A549 (cell line): Measurements from ENCODE around the gene GRM4. TPM values are rescaled to one million over a fixed set of nuclear protein-coding genes. Genes with fewer than 3 reads are reported as not detected.

Source experiments
- ATAC-seq, 2 experiments: fragments of 200-7000 bp in 1 of 2; fragments of >200 bp in 1 of 2; cut with Nextera tagmentation in 1 of 2; cut with Tn5 transposase in 1 of 2; 3 replicates each; pipeline versions ENCODE4 v1.8.0 to v1.9.1; 2018 to 2020; ENCODE audit warnings: mild to moderate bottlenecking in 1 of 2, moderate library complexity in 1 of 2
- CTCF ChIA-PET: fragments of 300-600 bp; sonication (Branson Sonifier 250); formaldehyde crosslinking; extraction: SDS; loops from one replicate; lab custom pipeline; 2021; ENCODE audit warnings: antibody characterized with exemption, inconsistent platforms; lab: Yijun Ruan, JAX
- POLR2A ChIA-PET: fragments of 350-600 bp; formaldehyde crosslinking; extraction: SDS; loops from one replicate; lab custom pipeline; 2021; ENCODE audit warnings: antibody characterized with exemption, inconsistent platforms; lab: Yijun Ruan, JAX
- DNase-seq, 2 experiments: peaks; one replicate each; pipeline versions ENCODE4 v3.0.0 to v3.0.0-alpha.2; 2011 to 2016; ENCODE audit warnings: low read depth in 1 of 2, low spot score in 1 of 2
- FAIRE-seq: peaks from 2 replicates; lab custom pipeline; 2011; peaks lifted over from hg19 to GRCh38; lab: Jason Lieb, UNC
- H3K27ac ChIP-seq, 2 experiments: fragments of >200 bp; sonication (Bioruptor Twin); formaldehyde crosslinking; 3 replicates each; pipeline ENCODE4 v1.5.1; 2016 to 2017
- H3K4me1 ChIP-seq: fragments of >200 bp; sonication (Bioruptor Twin); formaldehyde crosslinking; 3 replicates; pipeline ENCODE4 v1.6.1; 2016
- H3K4me2 ChIP-seq: fragments of >200 bp; sonication (Bioruptor Twin); formaldehyde crosslinking; 3 replicates; pipeline ENCODE4 v1.6.1; 2016
- H3K4me3 ChIP-seq: fragments of >200 bp; sonication (Bioruptor Twin); formaldehyde crosslinking; 3 replicates; pipeline ENCODE4 v1.5.1; 2016
- H3K9me3 ChIP-seq: fragments of >200 bp; sonication (Bioruptor Twin); formaldehyde crosslinking; 3 replicates; pipeline ENCODE4 v1.6.1; 2016
- CBX8 ChIP-seq: fragments of 200-600 bp; sonication (generic); IDR thresholded peaks from 2 replicates; pipeline ENCODE4 v1.6.1; 2016
- EHMT2 ChIP-seq: fragments of 200-600 bp; sonication (generic); IDR thresholded peaks from 2 replicates; pipeline ENCODE4 v1.6.1; 2016; ENCODE audit warnings: antibody characterized with exemption, low read depth, mild to moderate bottlenecking, moderate library complexity
- ELK1 ChIP-seq: fragments of 150-350 bp; IDR thresholded peaks from 2 replicates; pipeline ENCODE4 v1.6.1; 2014; ENCODE audit warnings: low read depth, mild to moderate bottlenecking, low read length
- ESRRA ChIP-seq: fragments of 150-350 bp; IDR thresholded peaks from 2 replicates; pipeline ENCODE4 v1.6.1; 2014; ENCODE audit warnings: mild to moderate bottlenecking, low read length, borderline replicate concordance
- FOSB ChIP-seq: fragments of 250-450 bp; sonication (Bioruptor Pico); IDR thresholded peaks from 2 replicates; pipeline ENCODE4 v1.5.0; 2020; ENCODE audit warnings: mild to moderate bottlenecking, moderate library complexity
- FOSL2 ChIP-seq, 2 experiments: fragments of 450-650 bp in 1 of 2; fragments of >200 bp in 1 of 2; sonication (Bioruptor Twin) in 1 of 2; formaldehyde crosslinking; IDR thresholded peaks; 2 replicates each; pipeline versions ENCODE4 v1.5.0 to v1.6.1; 2016 to 2020; ENCODE audit warnings: mild to moderate bottlenecking in 1 of 2, moderate library complexity in 1 of 2
- FOXS1 ChIP-seq: fragments of 250-450 bp; sonication (Bioruptor Pico); IDR thresholded peaks from 2 replicates; pipeline ENCODE4 v1.5.0; 2020; ENCODE audit warnings: mild to moderate bottlenecking, moderate library complexity
- GATA3 ChIP-seq: IDR thresholded peaks from 2 replicates; pipeline ENCODE4 v1.6.1; 2012; ENCODE audit warnings: borderline replicate concordance
- HEYL ChIP-seq: fragments of 250-450 bp; sonication (Bioruptor Pico); IDR thresholded peaks from 2 replicates; pipeline ENCODE4 v1.8.0; 2021; ENCODE audit warnings: mild to moderate bottlenecking, moderate library complexity
- HOXB13 ChIP-seq: fragments of 250-450 bp; sonication (Bioruptor Pico); IDR thresholded peaks from 2 replicates; pipeline ENCODE4 v1.5.0; 2020; ENCODE audit warnings: low read depth, mild to moderate bottlenecking, moderate library complexity
- HOXB5 ChIP-seq: fragments of 250-450 bp; sonication (Bioruptor Pico); IDR thresholded peaks from 2 replicates; pipeline ENCODE4 v1.5.0; 2020; ENCODE audit warnings: mild to moderate bottlenecking, moderate library complexity
- JUN ChIP-seq, 2 experiments: fragments of >200 bp; sonication (Bioruptor Twin); formaldehyde crosslinking; IDR thresholded peaks; 2 replicates in 1 of 2; 3 replicates in 1 of 2; pipeline ENCODE4 v1.6.1; 2016 to 2017
- JUNB ChIP-seq: fragments of >200 bp; sonication (Bioruptor Twin); formaldehyde crosslinking; IDR thresholded peaks from 2 replicates; pipeline ENCODE4 v1.6.1; 2016
- KDM5A ChIP-seq: fragments of 200-600 bp; sonication (generic); IDR thresholded peaks from 2 replicates; pipeline ENCODE4 v1.6.1; 2016; ENCODE audit warnings: antibody characterized with exemption, mild to moderate bottlenecking
- MAZ ChIP-seq: fragments of 150-350 bp; IDR thresholded peaks from 2 replicates; pipeline ENCODE4 v1.6.1; 2014; ENCODE audit warnings: antibody characterized with exemption, low read depth, low read length, borderline replicate concordance
- MYC ChIP-seq: IDR thresholded peaks from 2 replicates; pipeline ENCODE4 v1.6.1; 2012; ENCODE audit warnings: mild to moderate bottlenecking, inconsistent platforms, low read length, improper control_type of control experiment, borderline replicate concordance
- NFE2L2 ChIP-seq: fragments of 150-350 bp; conservative IDR thresholded peaks from 2 replicates; pipeline ENCODE4 v1.6.1; 2014; ENCODE audit warnings: low read length
- NR3C1 ChIP-seq: fragments of >200 bp; sonication (Bioruptor Twin); formaldehyde crosslinking; IDR thresholded peaks from 3 replicates; pipeline ENCODE4 v1.6.1; 2017
- POLR2A ChIP-seq: IDR thresholded peaks from 2 replicates; pipeline ENCODE4 v1.6.1; 2012; ENCODE audit warnings: mild to moderate bottlenecking, low read length
- RAD21 ChIP-seq, 2 experiments: fragments of >200 bp in 1 of 2; sonication (Bioruptor Twin) in 1 of 2; formaldehyde crosslinking in 1 of 2; IDR thresholded peaks in 1 of 2; conservative IDR thresholded peaks in 1 of 2; 2 replicates in 1 of 2; 3 replicates in 1 of 2; pipeline ENCODE4 v1.6.1; 2012 to 2018; ENCODE audit warnings: inconsistent platforms in 1 of 2
- RCOR1 ChIP-seq: fragments of 150-350 bp; IDR thresholded peaks from 2 replicates; pipeline ENCODE4 v1.6.1; 2014; ENCODE audit warnings: antibody characterized with exemption, low read length, low read depth
- RFX5 ChIP-seq: fragments of 450-650 bp; IDR thresholded peaks from 2 replicates; pipeline ENCODE4 v1.7.1; 2014; ENCODE audit warnings: antibody characterized with exemption, mild to moderate bottlenecking, moderate library complexity
- SMC3 ChIP-seq: fragments of >200 bp; sonication (Bioruptor Twin); formaldehyde crosslinking; IDR thresholded peaks from 3 replicates; pipeline ENCODE4 v1.6.1; 2018; ENCODE audit warnings: inconsistent platforms
- ZC3H11A ChIP-seq: fragments of 450-650 bp; IDR thresholded peaks from 2 replicates; pipeline ENCODE4 v1.6.1; 2014; ENCODE audit warnings: antibody characterized with exemption, mild to moderate bottlenecking
- ZNF302 ChIP-seq: fragments of 250-450 bp; sonication (Bioruptor Pico); IDR thresholded peaks from 2 replicates; pipeline ENCODE4 v1.9.0; 2021; ENCODE audit warnings: inconsistent platforms, mild to moderate bottlenecking, moderate library complexity
- WGBS: methylation state at CpG from one replicate; pipeline ENCODE4 v1.1.6; 2017; ENCODE audit errors: missing lambda C conversion rate; 5-methylcytosine and 5-hydroxymethylcytosine counted together
- polyA plus RNA-seq, 4 experiments: library from polyadenylated mRNA; depleted of rRNA in 3 of 4; stranded (reverse); fragments of >200 nt; fragmentation: RNase III in 1 of 4; extraction: RNeasy Plus Mini Kit Qiagen cat#74134 plus additional on column Dnase treatment in 1 of 4; gene quantifications; 2 replicates in 3 of 4; 3 replicates in 1 of 4; pipeline ENCODE4 v1.2.3, GENCODE V29; 2011 to 2017
- TF ChIP-seq, protein P1 (sequence below): fragments of 250-450 bp; sonication (Bioruptor Pico); IDR thresholded peaks from 2 replicates; pipeline ENCODE4 v1.5.0; 2020; ENCODE audit warnings: low read depth, mild to moderate bottlenecking, moderate library complexity
- TF ChIP-seq, protein P2 (sequence below): IDR thresholded peaks from 2 replicates; pipeline ENCODE4 v1.6.1; 2012
- TF ChIP-seq, protein P3 (sequence below): IDR thresholded peaks from 2 replicates; pipeline ENCODE4 v1.6.1; 2012; ENCODE audit warnings: low read depth, borderline replicate concordance

GRM4 gene
- polyA plus RNA-seq, 2 of the 4 experiments (the other 2 are of a cell fraction), result 0.05 TPM

GRCh38 chr6:34086558-34086957, 59.3 kb downstream of the GRM4 start:
- ChIA-PET POLR2A (no interaction called here), CTCF (no interaction called here)
- WGBS, result 63% methylated on average over 2 of the region's 2 CpGs
- Histone ChIP-seq H3K9me3 (no peaks in the 10 kb centered on the region), H3K4me1 (no peaks in the 10 kb centered on the region), H3K27ac (no peak overlapping the region), H3K4me2 (no peak overlapping the region), H3K4me3 (no peak overlapping the region)
- DNase-seq (no peak), FAIRE-seq (no peak), ATAC-seq (no peak)
- TF ChIP-seq EHMT2, result no peak
- no peak for TF ChIP-seq ZC3H11A
- TF ChIP-seq SMC3, result no peak
- no peak for TF ChIP-seq FOXS1 (CRISPR knock-in tag)
- TF ChIP-seq RFX5, result no peak
- no peak for TF ChIP-seq FOSB
- no peak for TF ChIP-seq MAZ
- no peak for TF ChIP-seq ELK1
- TF ChIP-seq GATA3, result no peak
- TF ChIP-seq JUN (IDR thresholded peaks at IDR 0.05), result no peak
- TF ChIP-seq NFE2L2, result no peak
- TF ChIP-seq JUNB, result no peak
- TF ChIP-seq ZNF302 (CRISPR knock-in tag), result no peak
- TF ChIP-seq FOSL2 (IDR thresholded peaks at IDR 0.05), result no peak
- TF ChIP-seq FOSL2 (CRISPR knock-in tag; IDR thresholded peaks at IDR 0.05), result no peak
- TF ChIP-seq CBX8, result no peak
- no peak for TF ChIP-seq NR3C1
- TF ChIP-seq RAD21 (conservative IDR thresholded peaks at IDR 0.05 in 1 of 2, IDR thresholded peaks at IDR 0.05 in 1 of 2), result no peak
- TF ChIP-seq, protein P1, sequence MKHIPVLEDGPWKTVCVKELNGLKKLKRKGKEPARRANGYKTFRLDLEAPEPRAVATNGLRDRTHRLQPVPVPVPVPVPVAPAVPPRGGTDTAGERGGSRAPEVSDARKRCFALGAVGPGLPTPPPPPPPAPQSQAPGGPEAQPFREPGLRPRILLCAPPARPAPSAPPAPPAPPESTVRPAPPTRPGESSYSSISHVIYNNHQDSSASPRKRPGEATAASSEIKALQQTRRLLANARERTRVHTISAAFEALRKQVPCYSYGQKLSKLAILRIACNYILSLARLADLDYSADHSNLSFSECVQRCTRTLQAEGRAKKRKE (CRISPR knock-in tag), result no peak
- TF ChIP-seq HOXB13 (CRISPR knock-in tag), result no peak

DNA sequence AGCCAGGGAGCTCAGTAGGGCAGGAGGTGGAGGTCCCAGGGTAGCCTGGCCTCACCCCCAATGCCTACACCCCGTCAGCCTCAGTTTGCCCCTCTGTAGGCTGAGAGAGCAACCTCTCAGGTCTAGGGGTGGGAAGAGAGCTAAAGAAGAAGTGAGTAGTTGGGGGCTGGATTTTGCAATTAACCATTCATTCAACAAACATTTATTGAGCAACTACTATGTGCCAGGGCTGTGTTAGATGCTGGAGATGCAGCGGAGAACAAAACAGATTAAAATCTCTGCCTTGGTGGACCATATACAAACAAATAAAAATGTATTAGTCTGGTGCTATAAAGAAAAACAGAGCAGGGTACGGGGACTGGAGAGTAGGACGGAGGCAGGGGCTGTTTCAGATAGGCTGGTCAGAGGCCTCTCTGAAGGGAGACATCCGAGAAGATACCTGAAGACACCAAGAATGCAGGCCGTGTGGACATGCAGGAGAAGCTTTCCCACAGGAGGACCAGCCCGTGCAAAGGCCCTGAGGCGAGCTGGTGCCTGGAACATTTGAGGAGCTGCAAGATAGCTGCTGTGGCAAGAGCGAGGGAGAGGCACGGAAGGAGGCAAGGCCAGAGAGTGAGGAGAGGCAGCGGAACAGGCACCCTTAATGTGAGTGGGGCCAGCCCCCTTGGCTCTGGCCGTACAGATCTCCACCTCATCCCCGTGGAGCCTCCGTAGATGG, 60.3 kb downstream of the GRM4 start:
- Histone ChIP-seq H3K4me2 (no peak overlapping the region), H3K9me3 (no peaks in the 10 kb centered on the region), H3K4me3 (no peak overlapping the region)
- no peak for DNase-seq
- TF ChIP-seq POLR2A, result no peak
- no peak for TF ChIP-seq MYC
- no peak for TF ChIP-seq KDM5A
- no peak for TF ChIP-seq HEYL (CRISPR knock-in tag)
- TF ChIP-seq, protein P2, sequence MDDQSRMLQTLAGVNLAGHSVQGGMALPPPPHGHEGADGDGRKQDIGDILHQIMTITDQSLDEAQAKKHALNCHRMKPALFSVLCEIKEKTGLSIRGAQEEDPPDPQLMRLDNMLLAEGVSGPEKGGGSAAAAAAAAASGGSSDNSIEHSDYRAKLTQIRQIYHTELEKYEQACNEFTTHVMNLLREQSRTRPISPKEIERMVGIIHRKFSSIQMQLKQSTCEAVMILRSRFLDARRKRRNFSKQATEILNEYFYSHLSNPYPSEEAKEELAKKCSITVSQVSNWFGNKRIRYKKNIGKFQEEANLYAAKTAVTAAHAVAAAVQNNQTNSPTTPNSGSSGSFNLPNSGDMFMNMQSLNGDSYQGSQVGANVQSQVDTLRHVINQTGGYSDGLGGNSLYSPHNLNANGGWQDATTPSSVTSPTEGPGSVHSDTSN, result no peak
- TF ChIP-seq ELK1, result no peak
- TF ChIP-seq JUNB, result no peak
- TF ChIP-seq ZNF302 (CRISPR knock-in tag), result no peak
- TF ChIP-seq RCOR1, result no peak
- TF ChIP-seq, protein P3, sequence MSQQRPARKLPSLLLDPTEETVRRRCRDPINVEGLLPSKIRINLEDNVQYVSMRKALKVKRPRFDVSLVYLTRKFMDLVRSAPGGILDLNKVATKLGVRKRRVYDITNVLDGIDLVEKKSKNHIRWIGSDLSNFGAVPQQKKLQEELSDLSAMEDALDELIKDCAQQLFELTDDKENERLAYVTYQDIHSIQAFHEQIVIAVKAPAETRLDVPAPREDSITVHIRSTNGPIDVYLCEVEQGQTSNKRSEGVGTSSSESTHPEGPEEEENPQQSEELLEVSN, result no peak
- no peak for TF ChIP-seq HOXB5
- TF ChIP-seq ESRRA, result no peak
- TF ChIP-seq, all 56 proteins: peak for 0
- POLR2A ChIA-PET, result no interaction called here
- FAIRE-seq (no peak), ATAC-seq (no peak)
- Histone ChIP-seq H3K4me1 (no peaks in the 10 kb centered on the region), H3K27ac (no peak overlapping the region)
- WGBS, result 56% methylated on average over 13 of the region's 14 CpGs
- CTCF ChIA-PET, result interaction anchor here (0.6 to 1.5 kb wide), 2 partner anchors 12 to 78 kb away, joined by 3 read pairs; no protein-coding TSS in a partner anchor
